ENCODE measurements around the gene NTMT1. TPM values are rescaled to one million over a fixed set of nuclear protein-coding genes. Genes with fewer than 3 reads are reported as not detected.

Gene NTMT1
- total and polyA plus RNA-seq, 9 of the 15 experiments (the other 6 are each of a cell fraction or from before 2014, with no cell fraction given), result 42.1 to 116 (median 74.7) TPM

DNA sequence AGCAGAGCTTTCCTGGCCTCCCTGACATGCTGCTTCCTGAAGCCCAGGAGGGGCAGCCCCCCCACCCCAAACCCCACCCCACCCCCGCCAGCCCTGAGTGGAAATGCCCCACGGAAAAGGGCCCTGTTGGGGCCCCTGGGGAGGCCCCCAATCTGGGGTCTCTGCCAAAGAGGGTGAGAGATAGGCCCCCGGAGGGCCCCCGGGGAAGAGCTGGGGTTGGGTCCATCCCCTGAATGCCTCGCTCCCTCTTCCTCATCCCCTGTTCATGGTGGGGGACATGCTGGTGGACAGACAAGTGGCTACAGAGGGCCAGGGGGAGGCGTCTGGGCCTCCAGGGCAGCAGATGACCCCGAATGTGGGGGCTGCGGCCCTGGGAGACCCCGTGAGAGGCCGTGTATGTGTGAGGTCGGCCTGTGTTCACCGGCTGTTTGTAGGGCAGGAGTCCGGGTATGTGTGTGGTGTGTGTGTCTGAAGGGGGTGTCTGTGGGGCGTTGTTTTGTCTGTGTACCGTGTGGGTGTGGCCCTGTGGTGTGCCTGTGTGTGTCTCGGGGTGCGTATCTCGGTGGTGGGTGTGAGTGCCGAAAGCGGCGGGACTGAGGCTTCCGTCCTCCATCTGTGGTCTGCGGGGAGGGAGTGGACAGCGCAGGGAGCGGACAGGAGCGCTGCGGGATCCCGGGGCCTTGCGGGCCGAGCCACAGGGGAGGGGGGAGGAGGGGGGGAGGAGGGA lies 16.3 kb upstream of the NTMT1 start (continued):
- TF ChIP-seq, protein P1, sequence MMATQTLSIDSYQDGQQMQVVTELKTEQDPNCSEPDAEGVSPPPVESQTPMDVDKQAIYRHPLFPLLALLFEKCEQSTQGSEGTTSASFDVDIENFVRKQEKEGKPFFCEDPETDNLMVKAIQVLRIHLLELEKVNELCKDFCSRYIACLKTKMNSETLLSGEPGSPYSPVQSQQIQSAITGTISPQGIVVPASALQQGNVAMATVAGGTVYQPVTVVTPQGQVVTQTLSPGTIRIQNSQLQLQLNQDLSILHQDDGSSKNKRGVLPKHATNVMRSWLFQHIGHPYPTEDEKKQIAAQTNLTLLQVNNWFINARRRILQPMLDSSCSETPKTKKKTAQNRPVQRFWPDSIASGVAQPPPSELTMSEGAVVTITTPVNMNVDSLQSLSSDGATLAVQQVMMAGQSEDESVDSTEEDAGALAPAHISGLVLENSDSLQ (IDR thresholded peaks at IDR 0.05), result no peak
- TF ChIP-seq SNRNP70 (optimal IDR thresholded peaks at IDR 0.05; ENCODE audit: low read depth, low read length), result no peak
- TF ChIP-seq FOXM1 (IDR thresholded peaks at IDR 0.05; ENCODE audit: low read depth), result no peak
- no peak for TF ChIP-seq FOXM1 (CRISPR knock-in tag; IDR thresholded peaks at IDR 0.05; ENCODE audit: low read depth)
- no peak for TF ChIP-seq SMAD3 (CRISPR knock-in tag; conservative IDR thresholded peaks at IDR 0.05)
- no peak for TF ChIP-seq MYBL2 (IDR thresholded peaks at IDR 0.05; ENCODE audit: low read depth)
- TF ChIP-seq MYBL2 (CRISPR knock-in tag; IDR thresholded peaks at IDR 0.05; ENCODE audit: borderline replicate concordance), result no peak
- TF ChIP-seq SRSF3 (IDR thresholded peaks at IDR 0.05; ENCODE audit: insufficient read depth, low read length), result no peak
- TF ChIP-seq, protein P2, sequence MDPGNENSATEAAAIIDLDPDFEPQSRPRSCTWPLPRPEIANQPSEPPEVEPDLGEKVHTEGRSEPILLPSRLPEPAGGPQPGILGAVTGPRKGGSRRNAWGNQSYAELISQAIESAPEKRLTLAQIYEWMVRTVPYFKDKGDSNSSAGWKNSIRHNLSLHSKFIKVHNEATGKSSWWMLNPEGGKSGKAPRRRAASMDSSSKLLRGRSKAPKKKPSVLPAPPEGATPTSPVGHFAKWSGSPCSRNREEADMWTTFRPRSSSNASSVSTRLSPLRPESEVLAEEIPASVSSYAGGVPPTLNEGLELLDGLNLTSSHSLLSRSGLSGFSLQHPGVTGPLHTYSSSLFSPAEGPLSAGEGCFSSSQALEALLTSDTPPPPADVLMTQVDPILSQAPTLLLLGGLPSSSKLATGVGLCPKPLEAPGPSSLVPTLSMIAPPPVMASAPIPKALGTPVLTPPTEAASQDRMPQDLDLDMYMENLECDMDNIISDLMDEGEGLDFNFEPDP (CRISPR knock-in tag; IDR thresholded peaks at IDR 0.05), result no peak
- TF ChIP-seq, protein P3, sequence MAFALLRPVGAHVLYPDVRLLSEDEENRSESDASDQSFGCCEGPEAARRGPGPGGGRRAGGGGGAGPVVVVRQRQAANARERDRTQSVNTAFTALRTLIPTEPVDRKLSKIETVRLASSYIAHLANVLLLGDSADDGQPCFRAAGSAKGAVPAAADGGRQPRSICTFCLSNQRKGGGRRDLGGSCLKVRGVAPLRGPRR (CRISPR knock-in tag; IDR thresholded peaks at IDR 0.05), result no peak

Data from K562 (cell line).